ENCODE results near the gene HECW1. TPM values are rescaled to one million over a fixed set of nuclear protein-coding genes. Genes with fewer than 3 reads are reported as not detected.

Gene HECW1
- total RNA-seq, 1 donor from 2014 or later: not detected

GRCh38 chr7:43163885-43164284, 51.4 kb downstream of the HECW1 start:
- no peak for TF ChIP-seq CTCF (conservative IDR thresholded peaks at IDR 0.05; ENCODE audit: low read depth, low read length)
- H3K4me3 ChIP-seq (ENCODE audit: low read depth, low read length): no peak overlapping the region
- no peak for DNase-seq (ENCODE audit: low read depth)

GRCh38 chr7:43164757-43165156, 52.3 kb downstream of the HECW1 start:
- no peak for TF ChIP-seq CTCF (conservative IDR thresholded peaks at IDR 0.05; ENCODE audit: low read depth, low read length)
- DNase-seq (ENCODE audit: low read depth): peak; percentile 84
- no peak overlapping the region for H3K4me3 ChIP-seq (ENCODE audit: low read depth, low read length)

GRCh38 chr7:43166686-43167085, 54.2 kb downstream of the HECW1 start:
- no peak for DNase-seq (ENCODE audit: low read depth)
- TF ChIP-seq CTCF (conservative IDR thresholded peaks at IDR 0.05; ENCODE audit: low read depth, low read length): no peak

GRCh38 chr7:43169076-43169475, 56.6 kb downstream of the HECW1 start:
- no peak for TF ChIP-seq CTCF (conservative IDR thresholded peaks at IDR 0.05; ENCODE audit: low read depth, low read length)
- no peak for DNase-seq (ENCODE audit: low read depth)
- no peak overlapping the region for H3K4me3 ChIP-seq (ENCODE audit: low read depth, low read length)

More at GRCh38 chr7:43166686-43167085, 54.2 kb downstream of the HECW1 start:
- H3K4me3 ChIP-seq (ENCODE audit: low read depth, low read length): no peak overlapping the region

GRCh38 chr7:43170571-43170970, 58.1 kb downstream of the HECW1 start:
- peak; percentile 51 for DNase-seq (ENCODE audit: low read depth)
- no peak for TF ChIP-seq CTCF (conservative IDR thresholded peaks at IDR 0.05; ENCODE audit: low read depth, low read length)
- H3K4me3 ChIP-seq (ENCODE audit: low read depth, low read length): no peak overlapping the region

- no peak for TF ChIP-seq CTCF (conservative IDR thresholded peaks at IDR 0.05; ENCODE audit: low read depth, low read length)
- no peak for DNase-seq (ENCODE audit: low read depth)
- H3K4me3 ChIP-seq (ENCODE audit: low read depth, low read length): no peak overlapping the region
Observed at GRCh38 chr7:43175570-43176200, 63.2 kb downstream of the HECW1 start.

- TF ChIP-seq CTCF (conservative IDR thresholded peaks at IDR 0.05; ENCODE audit: low read depth, low read length): no peak
Observed at GRCh38 chr7:43179393-43179792, 66.9 kb downstream of the HECW1 start.

More at GRCh38 chr7:43179393-43179792, 66.9 kb downstream of the HECW1 start:
- H3K4me3 ChIP-seq (ENCODE audit: low read depth, low read length): no peak overlapping the region
- DNase-seq (ENCODE audit: low read depth): no peak

Measured in epithelial cell of proximal tubule (primary cell).